NB4 (cell line): ENCODE results near the gene MBOAT1.

Source experiments
- CTCF ChIP-seq: IDR thresholded peaks from one replicate; pipeline ENCODE4 v1.5.1; 2012; ENCODE audit warnings: low read depth, low read length
- MYC ChIP-seq: IDR thresholded peaks from 2 replicates; pipeline ENCODE4 v1.6.1; 2011; ENCODE audit warnings: low read depth, low read length
- POLR2A ChIP-seq: IDR thresholded peaks from 2 replicates; pipeline ENCODE4 v1.6.1; 2011; ENCODE audit warnings: mild to moderate bottlenecking; ENCODE audit not compliant: insufficient read length; ENCODE audit errors: extremely low read depth
- TF ChIP-seq, protein P1 (sequence below): IDR thresholded peaks from 2 replicates; pipeline ENCODE4 v1.6.1; 2011; ENCODE audit warnings: low read depth, low read length

GRCh38 chr6:20147469-20147868 lies 64.8 kb downstream of the MBOAT1 start:
- TF ChIP-seq CTCF (no peak), MYC (no peak), POLR2A (no peak)
- TF ChIP-seq, protein P1, sequence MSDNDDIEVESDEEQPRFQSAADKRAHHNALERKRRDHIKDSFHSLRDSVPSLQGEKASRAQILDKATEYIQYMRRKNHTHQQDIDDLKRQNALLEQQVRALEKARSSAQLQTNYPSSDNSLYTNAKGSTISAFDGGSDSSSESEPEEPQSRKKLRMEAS, result no peak
